WTC11 (cell line): ENCODE data around the gene MMP17. TPM values are rescaled to one million over a fixed set of nuclear protein-coding genes. Genes with fewer than 3 reads are reported as not detected.

Experiments used
- ATAC-seq: fragments of 200-7000 bp; cut with Tn5 transposase; 2 replicates; pipeline ENCODE4 v1.10.0; 2021; ENCODE audit warnings: mild to moderate bottlenecking, moderate library complexity
- CTCF ChIA-PET: fragments of 300-600 bp; sonication (Branson Sonifier 250); formaldehyde crosslinking; loops from one replicate; lab custom pipeline; 2021; ENCODE audit warnings: antibody characterized with exemption; lab: Charles Lee
- POLR2A ChIA-PET: fragments of 350-600 bp; sonication (Branson Sonifier 250); formaldehyde crosslinking; loops from one replicate; lab custom pipeline; 2021; ENCODE audit warnings: antibody characterized with exemption; lab: Charles Lee
- DNase-seq: peaks from one replicate; pipeline ENCODE4 v3.0.0; 2021; ENCODE audit warnings: low spot score
- H3K27ac Mint-ChIP-seq: 2 replicates; pipeline ENCODE4 v1.8.0; 2021; ENCODE audit warnings: mixed read lengths
- H3K27me3 Mint-ChIP-seq: 2 replicates; pipeline ENCODE4 v1.8.0; 2021; ENCODE audit warnings: low read depth, mild to moderate bottlenecking, moderate library complexity, mixed read lengths
- H3K36me3 Mint-ChIP-seq: 2 replicates; pipeline ENCODE4 v1.8.0; 2021; ENCODE audit warnings: mixed read lengths
- H3K4me1 Mint-ChIP-seq: 2 replicates; pipeline ENCODE4 v1.8.0; 2022; ENCODE audit warnings: mixed read lengths
- H3K4me3 Mint-ChIP-seq: 2 replicates; pipeline ENCODE4 v1.8.0; 2021; ENCODE audit warnings: mild to moderate bottlenecking, moderate library complexity, mixed read lengths
- H3K9me3 Mint-ChIP-seq: 2 replicates; pipeline ENCODE4 v1.8.0; 2021; ENCODE audit warnings: mixed read lengths
- ATF2 ChIP-seq: sonication (generic); formaldehyde crosslinking; IDR thresholded peaks from 2 replicates; pipeline ENCODE4 v1.8.1; 2022; ENCODE audit warnings: low read depth, missing genetic modification reagents, borderline replicate concordance
- CREB1 ChIP-seq: sonication (generic); formaldehyde crosslinking; IDR thresholded peaks from 2 replicates; pipeline ENCODE4 v1.8.0; 2023; ENCODE audit warnings: mild to moderate bottlenecking, missing genetic modification reagents
- CREM ChIP-seq: sonication (generic); formaldehyde crosslinking; IDR thresholded peaks from 2 replicates; pipeline ENCODE4 v1.8.1; 2022; ENCODE audit warnings: mild to moderate bottlenecking, missing genetic modification reagents, moderate library complexity
- E2F4 ChIP-seq: sonication (generic); formaldehyde crosslinking; IDR thresholded peaks from 2 replicates; pipeline ENCODE4 v1.8.1; 2022; ENCODE audit warnings: low read depth, mild to moderate bottlenecking, moderate library complexity, missing genetic modification reagents, borderline replicate concordance
- E2F5 ChIP-seq: sonication (generic); formaldehyde crosslinking; IDR thresholded peaks from 2 replicates; pipeline ENCODE4 v1.8.1; 2022; ENCODE audit warnings: mild to moderate bottlenecking, moderate library complexity, missing genetic modification reagents
- ELF4 ChIP-seq: sonication (generic); formaldehyde crosslinking; IDR thresholded peaks from 2 replicates; pipeline ENCODE4 v1.8.1; 2022; ENCODE audit warnings: low read depth, mild to moderate bottlenecking, moderate library complexity, missing genetic modification reagents
- ETV6 ChIP-seq: sonication (generic); formaldehyde crosslinking; IDR thresholded peaks from 2 replicates; pipeline ENCODE4 v1.8.1; 2022; ENCODE audit warnings: mild to moderate bottlenecking, missing genetic modification reagents
- FOXK1 ChIP-seq: sonication (generic); formaldehyde crosslinking; IDR thresholded peaks from 2 replicates; pipeline ENCODE4 v1.8.0; 2022; ENCODE audit warnings: mild to moderate bottlenecking, moderate library complexity, missing genetic modification reagents
- IRF1 ChIP-seq: sonication (generic); formaldehyde crosslinking; IDR thresholded peaks from 2 replicates; pipeline ENCODE4 v1.8.0; 2023; ENCODE audit warnings: missing genetic modification reagents
- IRF2 ChIP-seq: sonication (generic); formaldehyde crosslinking; IDR thresholded peaks from 2 replicates; pipeline ENCODE4 v1.8.0; 2022; ENCODE audit warnings: low read depth, missing genetic modification reagents, borderline replicate concordance
- JAZF1 ChIP-seq: fragments of 250-450 bp; sonication (Bioruptor Pico); IDR thresholded peaks from 2 replicates; pipeline ENCODE4 v1.9.0; 2021; ENCODE audit warnings: moderate library complexity, mild to moderate bottlenecking, inconsistent platforms
- JUN ChIP-seq: sonication (generic); formaldehyde crosslinking; IDR thresholded peaks from 2 replicates; pipeline ENCODE4 v1.8.0; 2023; ENCODE audit warnings: mild to moderate bottlenecking, missing genetic modification reagents
- MLX ChIP-seq: sonication (generic); formaldehyde crosslinking; IDR thresholded peaks from 2 replicates; pipeline ENCODE4 v1.8.1; 2023; ENCODE audit warnings: mild to moderate bottlenecking, missing genetic modification reagents, moderate library complexity
- MXD4 ChIP-seq: fragments of 250-450 bp; sonication (Bioruptor Pico); IDR thresholded peaks from 2 replicates; pipeline ENCODE4 v1.8.0; 2021; ENCODE audit warnings: mild to moderate bottlenecking, moderate library complexity, borderline replicate concordance
- MYBL2 ChIP-seq: sonication (generic); formaldehyde crosslinking; IDR thresholded peaks from 2 replicates; pipeline ENCODE4 v1.8.1; 2023; ENCODE audit warnings: mild to moderate bottlenecking, moderate library complexity, missing genetic modification reagents
- NR3C1 ChIP-seq: sonication (generic); formaldehyde crosslinking; conservative IDR thresholded peaks from 2 replicates; pipeline ENCODE4 v1.8.1; 2023; ENCODE audit warnings: low read depth, mild to moderate bottlenecking, missing genetic modification reagents
- RORB ChIP-seq: fragments of 250-450 bp; sonication (Bioruptor Pico); IDR thresholded peaks from 2 replicates; pipeline ENCODE4 v1.9.0; 2021; ENCODE audit warnings: mild to moderate bottlenecking
- SOX15 ChIP-seq: fragments of 250-450 bp; sonication (Bioruptor Pico); IDR thresholded peaks from 2 replicates; pipeline ENCODE4 v1.9.0; 2021; ENCODE audit warnings: mild to moderate bottlenecking
- STAT6 ChIP-seq: sonication (generic); formaldehyde crosslinking; conservative IDR thresholded peaks from 2 replicates; pipeline ENCODE4 v1.8.1; 2023; ENCODE audit warnings: mild to moderate bottlenecking, low read depth, missing genetic modification reagents, moderate library complexity
- TEAD1 ChIP-seq: sonication (generic); formaldehyde crosslinking; IDR thresholded peaks from 2 replicates; pipeline ENCODE4 v1.8.0; 2022; ENCODE audit warnings: mild to moderate bottlenecking, missing genetic modification reagents
- USF2 ChIP-seq: sonication (generic); formaldehyde crosslinking; IDR thresholded peaks from 2 replicates; pipeline ENCODE4 v1.8.1; 2023; ENCODE audit warnings: mild to moderate bottlenecking, missing genetic modification reagents, moderate library complexity
- ZBTB21 ChIP-seq: sonication (generic); formaldehyde crosslinking; IDR thresholded peaks from 2 replicates; pipeline ENCODE4 v1.8.1; 2023; ENCODE audit warnings: mild to moderate bottlenecking, missing genetic modification reagents, borderline replicate concordance
- ZMAT4 ChIP-seq: fragments of 250-450 bp; sonication (Bioruptor Pico); IDR thresholded peaks from 2 replicates; pipeline ENCODE4 v1.9.0; 2021; ENCODE audit warnings: mild to moderate bottlenecking
- ZNF317 ChIP-seq: sonication (generic); formaldehyde crosslinking; IDR thresholded peaks from 2 replicates; pipeline ENCODE4 v1.8.1; 2023; ENCODE audit warnings: low read depth, mild to moderate bottlenecking, moderate library complexity, missing genetic modification reagents, borderline replicate concordance
- ZNF396 ChIP-seq: fragments of 250-450 bp; sonication (Bioruptor Pico); IDR thresholded peaks from 2 replicates; pipeline ENCODE4 v1.8.0; 2021; ENCODE audit warnings: mild to moderate bottlenecking, moderate library complexity, borderline replicate concordance
- ZNF671 ChIP-seq: fragments of 250-450 bp; sonication (Bioruptor Pico); IDR thresholded peaks from 2 replicates; pipeline ENCODE4 v1.8.0; 2021; ENCODE audit warnings: mild to moderate bottlenecking
- total RNA-seq: library from RNA; stranded (reverse); gene quantifications from 3 replicates; pipeline ENCODE4 v1.2.3, GENCODE V29; 2021

The MMP17 gene
- total RNA-seq, 1 experiment from 2014 or later = 67.1 TPM

GRCh38 chr12:131864469-131864868, 36.3 kb downstream of the MMP17 start:
- Mint-ChIP-seq H3K36me3 (no peaks in the 10 kb centered on the region), H3K4me1 (peaks cover 30% of the 10 kb centered on the region), H3K9me3 (no peaks in the 10 kb centered on the region), H3K27me3 (peaks cover 6% of the 10 kb centered on the region; the same call in 1 of the 2 replicates), H3K4me3 (no peak overlapping the region), H3K27ac (no peak overlapping the region)
- POLR2A ChIA-PET = interaction anchor here (0.7 kb wide), 1 partner anchor 34 kb away, joined by 5 read pairs; no protein-coding TSS in a partner anchor
- no peak for DNase-seq
- no peak for ATAC-seq
- CTCF ChIA-PET = interaction anchor here (0.7 to 1.0 kb wide), 2 partner anchors 11 to 25 kb away, joined by 3 to 4 read pairs; no protein-coding TSS in a partner anchor
- TF ChIP-seq NR3C1 (CRISPR knock-in tag) (no peak), RORB (CRISPR knock-in tag) (no peak), USF2 (CRISPR knock-in tag) (no peak), JUN (CRISPR knock-in tag) (no peak), ZNF396 (CRISPR knock-in tag) (no peak), CREB1 (CRISPR knock-in tag) (no peak), ZMAT4 (CRISPR knock-in tag) (no peak), SOX15 (CRISPR knock-in tag) (no peak), E2F5 (CRISPR knock-in tag) (no peak), ZNF671 (no peak)

GRCh38 chr12:131865180-131865875, 37.1 kb downstream of the MMP17 start:
- no peaks in the 10 kb centered on the region for H3K9me3 Mint-ChIP-seq
- no peaks in the 10 kb centered on the region for H3K36me3 Mint-ChIP-seq
- no peak overlapping the region for H3K4me3 Mint-ChIP-seq
- POLR2A ChIA-PET = no interaction called here
- H3K27ac Mint-ChIP-seq = peak overlapping the region; percentile 74; the same call in 1 of the 2 replicates
- peaks cover 24% of the 10 kb centered on the region for H3K4me1 Mint-ChIP-seq
- H3K27me3 Mint-ChIP-seq = peaks cover 6% of the 10 kb centered on the region; the same call in 1 of the 2 replicates
- ATAC-seq (no peak), DNase-seq (no peak)
- no peak for TF ChIP-seq ZBTB21 (CRISPR knock-in tag)
- TF ChIP-seq JUN (CRISPR knock-in tag) = no peak
- TF ChIP-seq ZNF317 (CRISPR knock-in tag) = no peak
- TF ChIP-seq IRF2 (CRISPR knock-in tag) = no peak
- no peak for TF ChIP-seq ATF2
- no peak for TF ChIP-seq MXD4 (CRISPR knock-in tag)
- no peak for TF ChIP-seq FOXK1
- no peak for TF ChIP-seq IRF1 (CRISPR knock-in tag)
- TF ChIP-seq MYBL2 (CRISPR knock-in tag) = no peak
- TF ChIP-seq TEAD1 = no peak
- no peak for TF ChIP-seq JAZF1
- no peak for TF ChIP-seq MLX (CRISPR knock-in tag)
- TF ChIP-seq ELF4 (CRISPR knock-in tag) = no peak
- TF ChIP-seq STAT6 (CRISPR knock-in tag) = no peak
- TF ChIP-seq E2F4 (CRISPR knock-in tag) = no peak
- no peak for TF ChIP-seq ETV6
- no peak for TF ChIP-seq CREM (CRISPR knock-in tag)
- CTCF ChIA-PET = interaction anchor here (1.0 kb wide), 1 partner anchor 24 kb away, joined by 4 read pairs; no protein-coding TSS in a partner anchor
